ENCODE measurements around the gene ELOVL1.

ELOVL1 gene

DNA sequence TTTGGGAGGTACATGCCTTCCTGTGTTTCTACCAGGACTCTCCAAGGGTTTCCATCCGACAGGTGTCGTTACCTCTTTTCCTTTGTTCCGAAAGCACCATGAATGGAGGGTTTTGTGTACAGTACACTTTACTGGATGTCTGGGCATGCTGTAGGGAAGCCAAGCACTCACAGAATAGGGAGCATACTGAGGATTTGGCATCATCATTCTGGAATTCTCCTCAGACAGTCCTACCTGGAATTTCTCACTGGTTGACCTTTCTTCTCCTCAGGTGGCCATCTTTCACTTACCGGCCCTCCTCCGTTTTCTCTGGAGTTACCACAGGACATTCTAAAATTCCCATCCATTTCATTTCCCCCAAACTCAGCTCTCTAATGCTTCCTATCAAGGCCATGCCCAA, 36.1 kb downstream of the ELOVL1 start:
- DNase-seq (ENCODE audit: extremely low read depth in 1 of 2, low read depth in 1 of 2): no peak

DNA sequence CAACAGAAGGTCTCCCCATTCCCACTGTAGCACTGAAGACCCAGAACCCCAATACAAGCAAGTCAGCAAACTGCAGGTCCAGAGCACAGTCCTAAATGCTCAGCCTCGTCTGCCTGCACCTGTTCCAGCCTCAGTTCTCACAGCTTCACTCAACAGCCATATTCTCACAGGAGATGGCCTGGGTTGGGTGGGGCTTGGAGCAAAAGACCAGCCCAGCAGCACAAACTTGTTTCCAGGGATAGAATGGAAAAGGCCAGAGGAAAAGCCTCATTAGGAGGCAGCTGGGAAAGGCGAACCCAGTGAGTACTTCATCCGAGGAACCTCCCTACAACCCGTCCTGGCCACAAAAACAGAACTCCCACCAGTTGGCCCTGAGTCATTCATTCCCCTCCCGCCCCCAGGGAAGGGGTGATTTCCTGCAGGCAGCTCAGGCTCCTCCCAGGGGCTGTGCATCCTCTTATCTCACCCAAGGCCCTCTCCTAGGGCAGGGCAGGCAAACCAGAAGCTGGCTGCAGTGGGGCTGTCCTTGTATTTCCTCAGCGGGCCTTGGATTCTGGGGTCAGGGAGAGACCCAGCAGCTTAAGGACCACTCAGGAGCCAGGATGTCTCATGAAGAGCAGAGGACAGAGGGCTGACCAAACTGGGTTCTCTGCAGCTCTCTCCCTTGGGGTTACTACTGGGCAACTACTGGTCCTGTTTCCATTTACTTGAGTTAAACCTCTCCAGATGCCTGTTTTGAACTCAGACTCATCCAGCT, 37.6 kb downstream of the ELOVL1 start:
- DNase-seq (ENCODE audit: extremely low read depth in 1 of 2, low read depth in 1 of 2): no peak

DNA sequence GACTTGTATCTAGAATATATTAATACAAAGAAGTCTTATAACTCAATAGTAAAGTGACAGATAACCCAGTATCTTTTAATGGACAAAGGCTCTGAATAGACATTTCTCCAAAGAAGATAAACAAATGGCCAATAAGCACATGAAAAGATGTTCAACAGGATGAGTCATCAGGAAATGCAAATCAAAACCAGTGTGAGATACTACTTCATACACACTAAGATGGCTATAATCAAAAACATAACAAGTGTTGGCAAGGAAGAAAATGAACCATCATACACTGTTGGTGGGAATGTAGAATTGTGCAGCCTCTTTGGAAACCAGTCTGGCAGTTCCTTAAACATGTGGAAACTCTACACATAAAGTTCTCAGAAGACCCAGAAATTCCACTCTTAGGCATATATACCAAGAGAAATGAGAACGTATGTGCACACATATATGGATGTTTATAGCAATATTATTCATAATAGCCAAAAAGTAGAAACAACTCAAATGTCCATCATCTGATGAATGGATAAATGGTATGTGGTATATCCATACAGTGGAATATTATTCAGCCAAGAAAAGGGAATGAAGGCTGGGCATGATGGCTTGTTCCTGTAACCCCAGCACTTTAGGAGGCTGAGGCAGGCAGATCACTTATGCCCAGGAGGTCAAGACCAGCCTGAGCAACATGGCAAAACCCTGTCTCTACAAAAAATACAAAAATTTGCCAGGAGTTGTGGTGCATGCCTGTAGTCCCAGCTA, 40.1 kb downstream of the ELOVL1 start:
- no peak for DNase-seq (ENCODE audit: extremely low read depth in 1 of 2, low read depth in 1 of 2)

DNA sequence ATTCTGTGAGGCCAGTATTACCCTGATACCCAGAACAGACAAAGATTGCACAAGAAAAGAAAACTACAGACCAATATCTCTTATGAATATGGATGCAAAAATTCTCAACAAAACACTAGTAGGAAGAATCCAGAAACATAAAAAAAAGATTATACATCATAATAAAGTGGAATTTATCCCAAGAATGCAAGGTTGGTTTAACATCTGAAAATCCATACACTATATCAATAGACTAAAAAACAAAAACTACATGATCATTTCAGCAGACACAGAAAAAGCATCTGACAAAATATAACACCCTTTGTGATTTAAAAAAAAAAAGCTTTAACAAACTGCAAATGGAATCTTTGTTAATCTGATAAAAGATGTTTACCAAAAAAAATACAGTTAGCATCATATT, 42.4 kb downstream of the ELOVL1 start:
- DNase-seq (ENCODE audit: extremely low read depth in 1 of 2, low read depth in 1 of 2): no peak

DNA sequence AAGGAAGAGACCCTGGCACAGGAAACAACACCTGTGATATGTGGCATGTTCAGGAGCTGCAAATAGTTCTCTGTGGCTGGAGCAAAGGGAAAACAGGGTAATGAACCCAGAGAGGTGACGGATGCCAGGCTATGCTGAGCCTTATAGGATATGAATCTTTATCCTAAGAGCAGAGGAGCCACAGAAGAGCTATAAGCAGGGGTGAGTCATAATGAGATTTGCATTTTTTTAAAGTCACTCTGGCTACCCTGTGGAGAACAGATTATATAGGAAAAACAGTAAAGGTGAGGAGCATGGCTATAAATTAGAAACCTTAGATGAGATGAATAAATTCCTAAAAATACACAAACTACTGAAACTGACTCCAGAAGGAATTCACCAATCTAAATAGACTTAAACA, 43.0 kb downstream of the ELOVL1 start:
- DNase-seq (ENCODE audit: extremely low read depth in 1 of 2, low read depth in 1 of 2): no peak

DNA sequence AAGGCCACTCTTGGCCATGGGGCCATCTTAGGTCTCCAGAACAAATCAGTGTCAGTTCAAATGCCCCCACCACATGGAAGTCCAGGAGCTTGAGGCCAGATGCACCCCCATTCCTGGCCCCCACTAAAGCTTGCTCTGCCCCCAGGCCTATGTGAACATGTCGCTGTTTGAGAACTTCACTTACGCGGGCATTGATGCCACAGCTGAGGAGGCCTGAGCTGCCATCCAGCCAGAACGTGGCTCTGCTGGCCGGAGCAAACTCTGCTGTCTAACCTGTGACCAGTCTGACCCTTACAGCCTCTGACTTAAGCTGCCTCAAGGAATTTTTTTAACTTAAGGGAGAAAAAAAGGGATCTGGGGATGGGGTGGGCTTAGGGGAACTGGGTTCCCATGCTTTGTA, 45.3 kb downstream of the ELOVL1 start:
- no peak for DNase-seq (ENCODE audit: extremely low read depth in 1 of 2, low read depth in 1 of 2)

DNA sequence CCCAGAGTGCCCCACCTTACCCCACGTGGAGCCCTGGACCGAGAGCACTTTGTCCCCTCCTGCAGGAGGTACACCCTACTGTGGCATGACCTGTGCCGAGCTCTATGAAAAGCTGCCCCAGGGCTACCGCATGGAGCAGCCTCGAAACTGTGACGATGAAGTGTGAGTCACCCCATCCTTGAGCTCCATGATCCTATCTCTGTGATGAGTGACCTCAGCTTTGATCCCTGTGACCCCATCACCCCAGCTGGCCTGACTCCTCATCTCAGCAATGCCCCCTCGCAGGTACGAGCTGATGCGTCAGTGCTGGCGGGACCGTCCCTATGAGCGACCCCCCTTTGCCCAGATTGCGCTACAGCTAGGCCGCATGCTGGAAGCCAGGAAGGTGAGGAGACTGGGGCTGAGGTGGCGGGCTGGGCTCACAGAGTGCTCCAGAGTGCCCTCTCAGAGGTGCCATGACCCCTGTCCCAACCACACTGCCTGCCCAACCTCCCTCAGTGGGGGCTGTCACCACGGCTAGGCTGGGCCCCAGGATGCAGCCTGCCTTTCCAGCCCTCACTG, 46.4 kb downstream of the ELOVL1 start:
- DNase-seq (ENCODE audit: extremely low read depth in 1 of 2, low read depth in 1 of 2): no peak

DNA sequence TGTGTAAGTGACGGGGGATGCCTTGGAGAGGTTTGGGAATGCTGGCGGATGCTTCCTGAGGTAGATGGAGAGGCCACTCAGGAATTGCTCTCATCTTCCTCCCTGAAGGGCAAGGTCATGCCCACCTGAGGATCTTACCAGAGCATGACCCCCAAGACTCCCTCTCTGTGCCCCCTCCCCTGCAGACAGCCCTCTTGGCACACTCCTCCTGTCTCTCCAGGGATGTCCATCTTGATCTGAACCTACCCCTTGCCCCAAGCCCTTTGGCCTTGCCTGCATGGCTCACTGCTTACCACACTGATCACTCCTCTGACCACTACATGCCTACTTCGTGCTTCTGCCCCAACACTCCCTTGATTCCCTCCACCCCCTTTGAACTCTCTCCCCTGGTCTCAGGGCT, 48.0 kb downstream of the ELOVL1 start:
- DNase-seq (ENCODE audit: extremely low read depth in 1 of 2, low read depth in 1 of 2): no peak

DNA sequence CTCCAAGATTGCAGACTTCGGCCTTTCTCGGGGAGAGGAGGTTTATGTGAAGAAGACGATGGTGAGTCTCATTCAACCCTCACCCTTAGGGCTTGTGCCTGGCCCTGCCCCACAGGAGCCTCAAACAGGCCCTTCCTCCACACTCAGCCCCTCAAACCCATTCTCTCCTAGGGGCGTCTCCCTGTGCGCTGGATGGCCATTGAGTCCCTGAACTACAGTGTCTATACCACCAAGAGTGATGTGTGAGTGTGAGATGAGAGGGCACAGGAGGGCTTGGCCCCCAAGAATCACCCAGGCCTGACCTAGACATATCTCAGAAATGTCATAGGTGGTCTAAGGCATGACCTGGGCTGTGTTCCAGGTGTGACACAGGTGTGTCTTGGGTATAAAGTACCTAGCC, 48.5 kb downstream of the ELOVL1 start:
- no peak for DNase-seq (ENCODE audit: extremely low read depth in 1 of 2, low read depth in 1 of 2)

DNA sequence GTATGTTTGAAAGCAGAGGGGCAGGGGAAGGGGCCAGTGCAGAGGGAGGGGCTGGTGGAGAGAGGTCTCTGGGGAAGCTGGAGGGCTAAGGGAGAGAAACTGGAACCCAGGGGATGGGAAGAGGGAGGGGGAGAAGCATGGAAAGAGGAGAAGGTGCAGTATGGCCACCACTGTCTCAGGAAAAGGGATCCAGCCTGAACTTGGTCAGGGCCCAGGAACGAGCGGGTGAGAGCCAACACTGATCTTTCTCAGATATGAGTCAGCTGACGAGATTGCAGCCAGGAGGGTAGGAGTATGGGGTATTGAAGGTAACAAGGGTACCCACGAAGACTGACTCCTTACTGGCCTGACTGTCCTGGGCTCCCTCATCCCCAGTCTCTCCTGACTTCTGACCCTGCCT, 49.0 kb downstream of the ELOVL1 start:
- DNase-seq (ENCODE audit: extremely low read depth in 1 of 2, low read depth in 1 of 2): no peak

DNA sequence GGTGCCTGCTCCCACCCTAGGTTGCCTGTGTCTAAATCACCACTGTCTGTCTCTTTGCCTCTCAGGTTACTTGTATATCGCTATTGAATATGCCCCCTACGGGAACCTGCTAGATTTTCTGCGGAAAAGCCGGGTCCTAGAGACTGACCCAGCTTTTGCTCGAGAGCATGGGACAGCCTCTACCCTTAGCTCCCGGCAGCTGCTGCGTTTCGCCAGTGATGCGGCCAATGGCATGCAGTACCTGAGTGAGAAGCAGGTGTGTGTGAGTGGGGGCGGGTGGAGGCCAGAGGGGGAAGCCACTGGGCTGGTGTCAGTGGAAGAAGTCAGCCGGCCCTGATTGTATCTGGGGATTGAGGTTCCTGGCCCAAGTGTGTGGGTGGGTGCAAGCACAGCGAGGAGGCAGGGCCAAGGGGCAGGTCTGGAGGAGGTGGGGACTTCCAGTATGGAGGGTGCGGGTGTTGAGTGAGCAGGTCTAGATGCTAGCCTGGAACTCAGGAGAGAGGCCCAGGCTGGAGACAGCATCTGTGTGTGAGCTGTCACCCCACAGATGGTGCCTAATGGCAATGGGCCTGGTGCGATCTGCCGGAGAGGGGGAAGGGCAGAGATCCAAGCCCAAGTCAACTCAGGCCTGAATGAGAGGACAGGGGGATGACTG, 49.9 kb downstream of the ELOVL1 start:
- DNase-seq (ENCODE audit: extremely low read depth in 1 of 2, low read depth in 1 of 2): no peak

DNA sequence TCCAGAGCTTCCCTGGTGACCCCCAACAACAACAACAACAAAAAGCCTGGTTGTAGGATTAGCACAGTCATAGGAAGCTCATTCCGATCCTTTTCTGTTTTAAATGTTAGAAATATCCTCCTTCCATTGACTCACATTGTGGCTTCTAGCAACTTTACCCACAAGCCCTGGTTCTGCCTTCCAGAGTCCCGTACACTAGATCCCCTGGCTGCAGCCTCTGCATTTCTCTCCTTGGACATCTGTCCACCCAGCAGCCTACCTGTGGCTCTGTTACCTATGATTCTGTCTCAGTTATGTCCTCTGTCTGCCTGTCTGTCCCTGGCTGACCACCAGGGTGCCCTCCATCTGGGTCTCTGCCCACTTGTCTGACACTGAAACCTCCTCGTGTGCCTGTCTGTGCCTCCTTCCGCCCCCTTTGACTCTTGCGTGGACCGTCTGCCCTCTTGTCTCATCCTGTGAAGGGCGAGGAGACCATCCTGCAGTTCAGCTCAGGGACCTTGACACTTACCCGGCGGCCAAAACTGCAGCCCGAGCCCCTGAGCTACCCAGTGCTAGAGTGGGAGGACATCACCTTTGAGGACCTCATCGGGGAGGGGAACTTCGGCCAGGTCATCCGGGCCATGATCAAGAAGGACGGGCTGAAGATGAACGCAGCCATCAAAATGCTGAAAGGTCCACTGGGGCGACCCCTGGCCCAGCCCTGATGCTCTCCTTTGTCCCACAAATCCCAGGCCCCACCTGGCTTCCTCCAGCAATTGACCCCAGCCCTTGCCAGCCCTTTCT, 50.9 kb downstream of the ELOVL1 start:
- no peak for DNase-seq (ENCODE audit: extremely low read depth in 1 of 2, low read depth in 1 of 2)

DNA sequence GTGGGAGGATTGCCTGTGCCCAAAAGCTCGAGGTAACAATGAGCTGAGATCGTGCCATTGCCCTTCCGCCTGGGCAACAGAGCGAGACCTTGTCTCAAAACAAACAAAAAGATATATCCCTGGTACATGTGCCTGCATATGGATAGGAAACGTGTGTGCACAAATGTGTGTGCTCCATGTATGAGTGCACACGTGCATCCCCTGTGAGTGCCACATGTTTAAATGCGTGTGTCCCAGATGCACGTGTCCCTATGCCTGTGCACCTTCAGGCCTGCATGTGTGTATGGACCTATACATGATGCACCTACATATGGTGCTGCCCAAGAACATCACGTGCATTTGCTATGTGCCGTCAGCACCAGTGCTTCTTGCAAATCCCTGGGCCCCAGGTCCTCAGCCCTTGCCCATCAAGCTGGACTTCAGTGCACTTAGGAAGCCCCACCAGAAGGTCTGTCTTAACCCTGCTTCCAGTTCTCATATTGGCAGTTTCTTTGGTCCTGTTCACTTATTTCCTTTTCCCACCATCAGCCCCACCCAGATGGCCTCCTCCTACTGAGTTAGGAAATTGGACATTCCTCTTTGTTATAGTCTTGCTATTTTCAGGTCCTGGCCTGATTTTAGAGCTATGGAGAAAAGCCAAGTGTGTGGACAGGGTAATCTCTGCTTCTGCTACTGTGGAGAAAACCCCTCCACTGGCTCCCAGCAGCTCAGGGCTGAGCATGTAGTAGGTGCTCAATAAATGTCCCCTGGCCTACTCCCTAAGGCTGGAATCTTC, 51.7 kb downstream of the ELOVL1 start:
- no peak for DNase-seq (ENCODE audit: extremely low read depth in 1 of 2, low read depth in 1 of 2)

DNA sequence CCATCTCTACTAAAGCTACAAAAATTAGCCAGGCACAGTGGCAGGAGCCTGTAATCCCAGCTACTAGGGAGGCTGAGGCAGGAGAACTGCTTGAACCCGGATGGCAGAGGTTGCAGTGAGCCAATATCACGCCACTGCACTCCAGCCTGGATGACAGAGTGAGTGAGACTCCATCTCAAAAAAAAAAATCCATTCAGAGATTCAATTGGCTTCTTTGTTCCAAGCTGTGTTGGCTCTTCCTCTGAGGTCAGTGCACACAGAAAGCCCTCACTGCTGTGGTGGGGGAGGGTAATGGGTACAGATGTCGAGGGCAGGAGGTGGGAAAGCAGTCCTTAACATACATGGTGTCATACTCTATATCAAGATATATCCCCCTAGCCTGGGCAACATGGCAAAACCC, 52.3 kb downstream of the ELOVL1 start:
- no peak for DNase-seq (ENCODE audit: extremely low read depth in 1 of 2, low read depth in 1 of 2)

DNA sequence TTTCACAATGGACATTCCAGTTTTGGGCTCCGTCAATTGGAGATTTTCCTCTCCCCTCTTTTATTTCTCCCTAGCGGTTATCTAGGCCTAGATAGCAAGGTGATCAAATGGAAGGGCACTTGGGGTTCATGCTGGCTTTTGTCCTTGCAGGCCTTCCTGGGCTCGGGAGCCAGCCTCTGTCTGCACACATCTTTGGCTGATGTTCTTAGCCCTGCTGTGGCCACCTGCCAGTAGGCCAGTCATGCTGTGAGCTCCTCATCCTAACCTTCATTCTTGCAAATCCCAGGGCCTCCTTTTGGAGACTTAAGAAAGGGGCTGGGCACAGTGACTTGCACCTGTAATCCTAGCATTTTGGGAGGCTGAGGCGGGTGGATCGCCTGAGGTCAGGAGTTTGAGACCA, 53.6 kb downstream of the ELOVL1 start:
- DNase-seq (ENCODE audit: extremely low read depth in 1 of 2, low read depth in 1 of 2): no peak

DNA sequence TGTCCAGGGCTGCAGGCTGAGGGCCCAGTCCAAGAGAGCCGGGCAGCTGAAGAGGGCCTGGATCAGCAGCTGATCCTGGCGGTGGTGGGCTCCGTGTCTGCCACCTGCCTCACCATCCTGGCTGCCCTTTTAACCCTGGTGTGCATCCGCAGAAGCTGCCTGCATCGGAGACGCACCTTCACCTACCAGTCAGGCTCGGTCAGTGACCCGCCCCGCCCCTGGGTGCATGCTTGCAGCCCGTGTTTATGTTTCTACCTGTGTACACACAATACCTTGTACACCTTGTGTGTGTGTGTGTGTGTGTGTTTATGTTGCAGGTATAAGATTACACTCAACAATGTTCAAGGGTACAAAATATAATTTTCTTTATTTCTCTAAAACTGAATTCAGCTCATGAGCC, 54.0 kb downstream of the ELOVL1 start:
- no peak for DNase-seq (ENCODE audit: extremely low read depth in 1 of 2, low read depth in 1 of 2)

All from activated CD8-positive, alpha-beta memory T cell treated with anti-CD3 and anti-CD28 coated beads for 1 hour (primary cell).